IPS-20b (cell line): ENCODE measurements around the gene PADI2.

ENCODE experiments used
- H3K27ac ChIP-seq: one replicate; pipeline ENCODE4 v1.5.1; 2013; ENCODE audit warnings: low read length
- H3K27me3 ChIP-seq: 2 replicates; pipeline ENCODE4 v1.6.1; 2013; ENCODE audit warnings: mild to moderate bottlenecking, low read length, inconsistent platforms; ENCODE audit not compliant: insufficient read depth
- H3K36me3 ChIP-seq: 2 replicates; pipeline ENCODE4 v1.6.1; 2013; ENCODE audit warnings: low read depth, mild to moderate bottlenecking, inconsistent platforms, low read length, moderate library complexity; ENCODE audit not compliant: insufficient read depth
- H3K4me1 ChIP-seq: 2 replicates; pipeline ENCODE4 v1.6.1; 2013; ENCODE audit warnings: mild to moderate bottlenecking, control low read depth, inconsistent platforms, low read length, moderate library complexity; ENCODE audit not compliant: insufficient read depth
- H3K4me3 ChIP-seq: 2 replicates; pipeline ENCODE4 v1.5.1; 2013; ENCODE audit warnings: mild to moderate bottlenecking, low read length, inconsistent platforms
- H3K9ac ChIP-seq: 2 replicates; pipeline ENCODE4 v1.6.1; 2013; ENCODE audit warnings: low read depth, mild to moderate bottlenecking, inconsistent platforms, low read length, moderate library complexity
- H3K9me3 ChIP-seq: 2 replicates; pipeline ENCODE4 v1.6.1; 2013; ENCODE audit warnings: mild to moderate bottlenecking, low read depth, low read length, inconsistent platforms; ENCODE audit not compliant: insufficient read depth

PADI2 gene

GRCh38 chr1:17023573-17023972 lies 95.7 kb downstream of the PADI2 start:
- Histone ChIP-seq H3K9me3 (no peaks in the 10 kb centered on the region), H3K27me3 (no peaks in the 10 kb centered on the region), H3K27ac (no peak overlapping the region), H3K9ac (no peak overlapping the region), H3K36me3 (peaks cover 99% of the 10 kb centered on the region), H3K4me3 (no peak overlapping the region), H3K4me1 (no peaks in the 10 kb centered on the region)

- no peaks in the 10 kb centered on the region for H3K4me1 ChIP-seq
- H3K27me3 ChIP-seq: no peaks in the 10 kb centered on the region
- H3K36me3 ChIP-seq: peaks cover 98% of the 10 kb centered on the region
- H3K27ac ChIP-seq: no peak overlapping the region
- no peak overlapping the region for H3K4me3 ChIP-seq
- H3K9ac ChIP-seq: no peak overlapping the region
- H3K9me3 ChIP-seq: no peaks in the 10 kb centered on the region
Measured at GRCh38 chr1:17023102-17023501, 96.1 kb downstream of the PADI2 start.

GRCh38 chr1:17021896-17022295 lies 97.4 kb downstream of the PADI2 start:
- H3K36me3 ChIP-seq: peaks cover 91% of the 10 kb centered on the region
- H3K4me1 ChIP-seq: no peaks in the 10 kb centered on the region
- no peaks in the 10 kb centered on the region for H3K27me3 ChIP-seq
- H3K4me3 ChIP-seq: no peak overlapping the region
- H3K9me3 ChIP-seq: no peaks in the 10 kb centered on the region
- no peak overlapping the region for H3K9ac ChIP-seq
- no peak overlapping the region for H3K27ac ChIP-seq

- peaks cover 6% of the 10 kb centered on the region; the same call in 1 of the 2 replicates for H3K4me1 ChIP-seq
- no peak overlapping the region for H3K27ac ChIP-seq
- no peak overlapping the region for H3K9ac ChIP-seq
- H3K27me3 ChIP-seq: no peaks in the 10 kb centered on the region
- no peak overlapping the region for H3K4me3 ChIP-seq
- H3K9me3 ChIP-seq: no peaks in the 10 kb centered on the region
- peaks cover 78% of the 10 kb centered on the region for H3K36me3 ChIP-seq
Measured at GRCh38 chr1:17020502-17020901, 98.7 kb downstream of the PADI2 start.

GRCh38 chr1:17018849-17019248 lies 100.4 kb downstream of the PADI2 start:
- Histone ChIP-seq H3K27me3 (no peaks in the 10 kb centered on the region), H3K9me3 (no peaks in the 10 kb centered on the region), H3K9ac (no peak overlapping the region), H3K4me3 (no peak overlapping the region), H3K36me3 (peaks cover 62% of the 10 kb centered on the region), H3K27ac (no peak overlapping the region), H3K4me1 (peaks cover 16% of the 10 kb centered on the region; the same call in 1 of the 2 replicates)

- H3K27me3 ChIP-seq: no peaks in the 10 kb centered on the region
- no peak overlapping the region for H3K4me3 ChIP-seq
- H3K27ac ChIP-seq: no peak overlapping the region
- peaks cover 28% of the 10 kb centered on the region for H3K4me1 ChIP-seq
- no peaks in the 10 kb centered on the region for H3K9me3 ChIP-seq
- peaks cover 47% of the 10 kb centered on the region for H3K36me3 ChIP-seq
- no peak overlapping the region for H3K9ac ChIP-seq
Measured at GRCh38 chr1:17017435-17017834, 101.8 kb downstream of the PADI2 start.
